Stimulated activated naive CD8-positive, alpha-beta T cell treated with anti-CD3 and anti-CD28 coated beads, Interleukin-15, amount 100 ng/mL, for 72 hours (primary cell): ENCODE data around the gene ZC3H7B.
A peak's percentile ranks its signal among the peaks of the same experiment; 100 is the strongest.

Experiments used
- ATAC-seq: fragments of 150-1000 bp; cut with Tn5 transposase; 2 replicates; pipeline ENCODE4 v1.10.0; 2021; ENCODE audit warnings: mild to moderate bottlenecking, moderate library complexity
- DNase-seq, 2 donors: peaks; one replicate each; pipeline ENCODE4 v3.0.0; 2021 to 2022
- H3K27ac Mint-ChIP-seq, 2 donors: one replicate each; pipeline ENCODE4 v1.8.0; 2022; ENCODE audit warnings: mild to moderate bottlenecking in 2 of 2, mixed read lengths in 2 of 2, moderate library complexity in 2 of 2
- H3K27me3 Mint-ChIP-seq: one replicate; pipeline ENCODE4 v1.8.0; 2022; ENCODE audit warnings: mixed read lengths
- H3K4me1 Mint-ChIP-seq: one replicate; pipeline ENCODE4 v1.8.0; 2022; ENCODE audit warnings: mild to moderate bottlenecking, mixed read lengths
- H3K4me3 Mint-ChIP-seq, 2 donors: one replicate each; pipeline ENCODE4 v1.8.0; 2022; ENCODE audit warnings: mild to moderate bottlenecking in 2 of 2, mixed read lengths in 2 of 2, moderate library complexity in 1 of 2
- H3K9me3 Mint-ChIP-seq, 2 donors: one replicate each; pipeline ENCODE4 v1.8.0; 2022; ENCODE audit warnings: mixed read lengths in 2 of 2

Gene ZC3H7B

GRCh38 chr22:41354979-41355378 is 53.7 kb downstream of the ZC3H7B start:
- no peak overlapping the region for H3K27ac Mint-ChIP-seq
- no peaks in the 10 kb centered on the region for H3K4me1 Mint-ChIP-seq

GRCh38 chr22:41355895-41356294 is 54.6 kb downstream of the ZC3H7B start:
- DNase-seq (no peak), ATAC-seq (no peak)
- no peaks in the 10 kb centered on the region for H3K27me3 Mint-ChIP-seq
- H3K9me3 Mint-ChIP-seq, result no peaks in the 10 kb centered on the region
- peak overlapping the region in 1 of 2 donors; percentile 19 for H3K27ac Mint-ChIP-seq
- H3K4me3 Mint-ChIP-seq, result no peak overlapping the region
- H3K4me1 Mint-ChIP-seq, result no peaks in the 10 kb centered on the region

More at GRCh38 chr22:41354979-41355378, 53.7 kb downstream of the ZC3H7B start:
- ATAC-seq, result no peak
- no peak for DNase-seq
- Mint-ChIP-seq H3K4me3 (no peak overlapping the region), H3K27me3 (no peaks in the 10 kb centered on the region), H3K9me3 (no peaks in the 10 kb centered on the region)

GRCh38 chr22:41356430-41357028 is 55.2 kb downstream of the ZC3H7B start:
- ATAC-seq (no peak), DNase-seq (no peak)
- H3K27me3 Mint-ChIP-seq, result no peaks in the 10 kb centered on the region
- no peaks in the 10 kb centered on the region for H3K9me3 Mint-ChIP-seq
- H3K27ac Mint-ChIP-seq, result no peak overlapping the region
- H3K4me3 Mint-ChIP-seq, result no peak overlapping the region
- H3K4me1 Mint-ChIP-seq, result no peaks in the 10 kb centered on the region

GRCh38 chr22:41357191-41357590 is 55.9 kb downstream of the ZC3H7B start:
- no peak overlapping the region for H3K27ac Mint-ChIP-seq

GRCh38 chr22:41358927-41359326 is 57.6 kb downstream of the ZC3H7B start:
- Mint-ChIP-seq H3K27ac (no peak overlapping the region), H3K27me3 (no peaks in the 10 kb centered on the region), H3K4me1 (no peaks in the 10 kb centered on the region), H3K4me3 (no peak overlapping the region), H3K9me3 (no peaks in the 10 kb centered on the region)
- ATAC-seq (no peak), DNase-seq (no peak)

More at GRCh38 chr22:41357191-41357590, 55.9 kb downstream of the ZC3H7B start:
- no peaks in the 10 kb centered on the region for H3K27me3 Mint-ChIP-seq
- H3K4me3 Mint-ChIP-seq, result no peak overlapping the region
- no peak for DNase-seq
- H3K9me3 Mint-ChIP-seq, result no peaks in the 10 kb centered on the region
- peak; percentile 44 for ATAC-seq
- H3K4me1 Mint-ChIP-seq, result no peaks in the 10 kb centered on the region

GRCh38 chr22:41359376-41359775 is 58.1 kb downstream of the ZC3H7B start:
- Mint-ChIP-seq H3K27ac (peak overlapping the region in 1 of 2 donors; percentile 39), H3K9me3 (no peaks in the 10 kb centered on the region)

GRCh38 chr22:41360126-41360525 is 58.8 kb downstream of the ZC3H7B start:
- no peaks in the 10 kb centered on the region for H3K9me3 Mint-ChIP-seq
- no peak for ATAC-seq
- peak overlapping the region in 1 of 2 donors; percentile 48 for H3K27ac Mint-ChIP-seq
- no peaks in the 10 kb centered on the region for H3K4me1 Mint-ChIP-seq
- DNase-seq, result no peak
- H3K4me3 Mint-ChIP-seq, result no peak overlapping the region
- no peaks in the 10 kb centered on the region for H3K27me3 Mint-ChIP-seq

More at GRCh38 chr22:41359376-41359775, 58.1 kb downstream of the ZC3H7B start:
- Mint-ChIP-seq H3K4me1 (no peaks in the 10 kb centered on the region), H3K27me3 (no peaks in the 10 kb centered on the region), H3K4me3 (no peak overlapping the region)
- ATAC-seq (no peak), DNase-seq (no peak)

- DNase-seq (no peak), ATAC-seq (no peak)
- Mint-ChIP-seq H3K27ac (no peak overlapping the region), H3K4me1 (peaks cover 2% of the 10 kb centered on the region), H3K4me3 (no peak overlapping the region), H3K27me3 (peaks cover 4% of the 10 kb centered on the region), H3K9me3 (no peaks in the 10 kb centered on the region)
These were observed 60.5 kb downstream of the ZC3H7B start for GRCh38 chr22:41361716-41362310.

GRCh38 chr22:41362615-41363014 is 61.3 kb downstream of the ZC3H7B start:
- no peaks in the 10 kb centered on the region for H3K9me3 Mint-ChIP-seq
- peaks cover 10% of the 10 kb centered on the region for H3K4me1 Mint-ChIP-seq
- H3K4me3 Mint-ChIP-seq, result no peak overlapping the region
- peaks cover 12% of the 10 kb centered on the region for H3K27me3 Mint-ChIP-seq
- no peak overlapping the region for H3K27ac Mint-ChIP-seq
- no peak for ATAC-seq
- no peak for DNase-seq

GRCh38 chr22:41364233-41364632 is 62.9 kb downstream of the ZC3H7B start:
- ATAC-seq, result no peak
- DNase-seq, result no peak
- Mint-ChIP-seq H3K27me3 (peaks cover 16% of the 10 kb centered on the region), H3K4me1 (peaks cover 12% of the 10 kb centered on the region), H3K4me3 (no peak overlapping the region), H3K9me3 (no peaks in the 10 kb centered on the region), H3K27ac (peak overlapping the region in 1 of 2 donors; percentile 54)

GRCh38 chr22:41364955-41365354 is 63.6 kb downstream of the ZC3H7B start:
- H3K27ac Mint-ChIP-seq, result no peak overlapping the region
- no peaks in the 10 kb centered on the region for H3K9me3 Mint-ChIP-seq
- peaks cover 16% of the 10 kb centered on the region for H3K27me3 Mint-ChIP-seq
- peaks cover 12% of the 10 kb centered on the region for H3K4me1 Mint-ChIP-seq
- no peak overlapping the region for H3K4me3 Mint-ChIP-seq
- DNase-seq, result no peak
- ATAC-seq, result no peak

- Mint-ChIP-seq H3K9me3 (no peaks in the 10 kb centered on the region), H3K27ac (no peak overlapping the region), H3K4me1 (peaks cover 12% of the 10 kb centered on the region), H3K27me3 (peaks cover 16% of the 10 kb centered on the region), H3K4me3 (no peak overlapping the region)
- ATAC-seq, result no peak
- no peak for DNase-seq
These were observed 64.1 kb downstream of the ZC3H7B start for GRCh38 chr22:41365425-41365824.

GRCh38 chr22:41366323-41367029 is 65.2 kb downstream of the ZC3H7B start:
- peaks cover 12% of the 10 kb centered on the region for H3K4me1 Mint-ChIP-seq
- DNase-seq, result no peak
- peaks cover 16% of the 10 kb centered on the region for H3K27me3 Mint-ChIP-seq
- no peak overlapping the region for H3K4me3 Mint-ChIP-seq
- ATAC-seq, result peak; percentile 33
- H3K9me3 Mint-ChIP-seq, result no peaks in the 10 kb centered on the region
- H3K27ac Mint-ChIP-seq, result no peak overlapping the region

GRCh38 chr22:41367039-41367679 is 65.8 kb downstream of the ZC3H7B start:
- peaks cover 16% of the 10 kb centered on the region for H3K27me3 Mint-ChIP-seq
- ATAC-seq (peak; percentile 50), DNase-seq (peak in 1 of 2 donors; percentile 6)
- H3K4me1 Mint-ChIP-seq, result peaks cover 12% of the 10 kb centered on the region
- H3K9me3 Mint-ChIP-seq, result no peaks in the 10 kb centered on the region
- no peak overlapping the region for H3K4me3 Mint-ChIP-seq
- H3K27ac Mint-ChIP-seq, result no peak overlapping the region

GRCh38 chr22:41367680-41368542 is 66.6 kb downstream of the ZC3H7B start:
- H3K4me3 Mint-ChIP-seq, result no peak overlapping the region
- H3K9me3 Mint-ChIP-seq, result no peaks in the 10 kb centered on the region
- no peak overlapping the region for H3K27ac Mint-ChIP-seq
- no peak for DNase-seq
- peaks cover 16% of the 10 kb centered on the region for H3K27me3 Mint-ChIP-seq
- peaks cover 12% of the 10 kb centered on the region for H3K4me1 Mint-ChIP-seq
- ATAC-seq, result peak; percentile 17
